Spleen (tissue), 7 donors: ENCODE data around the gene CEP128.
"Not testable (repeated sequence)": the region's sequence is repeated elsewhere in the genome, so short reads cannot be mapped to it uniquely, and the experiment has no call there.

ENCODE experiments used
- POLR2A ChIP-seq, 3 donors: fragments of 450-650 bp; IDR thresholded peaks; one replicate each; pipeline ENCODE4 v1.5.1; 2017; ENCODE audit warnings: antibody characterized with exemption in 3 of 3, mild to moderate bottlenecking in 1 of 3
- TF ChIP-seq, protein P1 (sequence below), 11 experiments: fragments of 200-600 bp in 7 of 11; fragments of 450-650 bp in 4 of 11; sonication (generic) in 4 of 11; IDR thresholded peaks in 8 of 11; conservative IDR thresholded peaks in 3 of 11; 1 replicate in 7 of 11; 2 replicates in 4 of 11; pipeline versions ENCODE4 v1.4.0 to v1.8.0; 2016 to 2021; ENCODE audit warnings: antibody characterized with exemption in 11 of 11, inconsistent platforms in 4 of 11, mild to moderate bottlenecking in 1 of 11
- donor health status: DM: no; HTN: no; CAD: no; lungs with moderate emphysema.
- donor health status: DM: no; HTN: no; CAD: no.
- donor health status: DM: no; HTN: no; CAD: no.

DNA sequence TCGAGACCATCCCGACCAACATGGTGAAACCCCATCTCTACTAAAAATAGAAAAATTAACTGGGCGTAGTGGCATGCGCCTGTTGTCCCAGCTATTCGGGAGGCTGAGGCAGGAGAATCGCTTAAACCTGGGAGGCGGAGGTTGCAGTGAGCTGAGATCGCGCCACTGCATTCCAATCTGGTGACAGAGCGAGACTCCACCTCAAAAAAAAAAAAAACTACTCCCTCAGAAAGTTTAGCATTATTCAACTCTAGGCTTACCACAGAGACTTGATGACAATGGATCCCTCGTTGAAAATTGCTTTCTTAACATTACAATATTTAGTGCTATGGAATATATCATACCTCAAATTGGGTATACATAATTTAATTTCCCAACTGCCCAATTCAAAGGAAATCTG lies 29.5 kb downstream of the CEP128 start:
- TF ChIP-seq, protein P1, sequence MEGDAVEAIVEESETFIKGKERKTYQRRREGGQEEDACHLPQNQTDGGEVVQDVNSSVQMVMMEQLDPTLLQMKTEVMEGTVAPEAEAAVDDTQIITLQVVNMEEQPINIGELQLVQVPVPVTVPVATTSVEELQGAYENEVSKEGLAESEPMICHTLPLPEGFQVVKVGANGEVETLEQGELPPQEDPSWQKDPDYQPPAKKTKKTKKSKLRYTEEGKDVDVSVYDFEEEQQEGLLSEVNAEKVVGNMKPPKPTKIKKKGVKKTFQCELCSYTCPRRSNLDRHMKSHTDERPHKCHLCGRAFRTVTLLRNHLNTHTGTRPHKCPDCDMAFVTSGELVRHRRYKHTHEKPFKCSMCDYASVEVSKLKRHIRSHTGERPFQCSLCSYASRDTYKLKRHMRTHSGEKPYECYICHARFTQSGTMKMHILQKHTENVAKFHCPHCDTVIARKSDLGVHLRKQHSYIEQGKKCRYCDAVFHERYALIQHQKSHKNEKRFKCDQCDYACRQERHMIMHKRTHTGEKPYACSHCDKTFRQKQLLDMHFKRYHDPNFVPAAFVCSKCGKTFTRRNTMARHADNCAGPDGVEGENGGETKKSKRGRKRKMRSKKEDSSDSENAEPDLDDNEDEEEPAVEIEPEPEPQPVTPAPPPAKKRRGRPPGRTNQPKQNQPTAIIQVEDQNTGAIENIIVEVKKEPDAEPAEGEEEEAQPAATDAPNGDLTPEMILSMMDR (IDR thresholded peaks at IDR 0.05 in 8 of 11, conservative IDR thresholded peaks at IDR 0.05 in 3 of 11) = not testable (repeated sequence)
- not testable (repeated sequence) for TF ChIP-seq POLR2A (IDR thresholded peaks at IDR 0.05)
